PC-9 (cell line): ENCODE measurements around the gene HEPHL1. TPM values are rescaled to one million over a fixed set of nuclear protein-coding genes. Genes with fewer than 3 reads are reported as not detected.

Source experiments
- BruUV-seq: library from RNA; stranded (reverse); fragments of 400-500 nt; replicated peaks from 2 replicates; lab custom pipeline; 2021; lab: Mats Ljungman, UMichigan
- CTCF ChIA-PET: fragments of 300-600 bp; sonication (Branson Sonifier 250); formaldehyde crosslinking; loops from one replicate; lab custom pipeline; 2022; ENCODE audit warnings: antibody characterized with exemption; lab: Charles Lee
- POLR2A ChIA-PET: fragments of 300-600 bp; sonication (Branson Sonifier 250); formaldehyde crosslinking; loops from one replicate; lab custom pipeline; 2022; ENCODE audit warnings: antibody characterized with exemption; ENCODE audit not compliant: unreplicated experiment; lab: Charles Lee
- DNase-seq, 2 experiments: peaks; one replicate each; pipeline versions ENCODE4 v3.0.0 to v3.0.0-alpha.2; 2015 to 2022; ENCODE audit warnings: mixed read lengths in 1 of 2
- H2AFZ ChIP-seq: fragments of 200-600 bp; sonication (generic); 2 replicates; pipeline ENCODE4 v1.8.1; 2017; ENCODE audit warnings: antibody characterized with exemption
- H3F3A ChIP-seq: fragments of 200-600 bp; sonication (generic); 2 replicates; pipeline ENCODE4 v1.8.1; 2017; ENCODE audit warnings: antibody characterized with exemption, mild to moderate bottlenecking, low read depth; ENCODE audit not compliant: insufficient read depth
- H3K27ac ChIP-seq: fragments of 200-600 bp; sonication (generic); 2 replicates; pipeline ENCODE4 v1.6.1; 2016; ENCODE audit warnings: mixed run types
- H3K27me3 ChIP-seq: fragments of 200-600 bp; sonication (generic); 2 replicates; pipeline ENCODE4 v1.6.1; 2016; ENCODE audit warnings: low read depth, mixed run types; ENCODE audit not compliant: insufficient read depth
- H3K36me3 ChIP-seq: fragments of 200-600 bp; sonication (generic); 2 replicates; pipeline ENCODE4 v1.6.1; 2016; ENCODE audit warnings: low read depth, mixed run types
- H3K4me1 ChIP-seq: fragments of 200-600 bp; sonication (generic); replicated peaks from 2 replicates; pipeline ENCODE4 v1.6.1; 2016; ENCODE audit warnings: mixed run types; ENCODE audit not compliant: insufficient read depth
- H3K4me2 ChIP-seq: fragments of 200-600 bp; sonication (generic); 2 replicates; pipeline ENCODE4 v1.6.1; 2017; ENCODE audit warnings: mixed run types
- H3K4me3 ChIP-seq: fragments of 200-600 bp; sonication (generic); 2 replicates; pipeline ENCODE4 v1.6.1; 2016; ENCODE audit warnings: mixed run types
- H3K79me2 ChIP-seq: fragments of 200-600 bp; sonication (generic); 2 replicates; pipeline ENCODE4 v1.6.1; 2017; ENCODE audit warnings: low read depth, mixed run types
- H3K9me2 ChIP-seq: fragments of 200-600 bp; sonication (generic); 2 replicates; pipeline ENCODE4 v1.8.1; 2017; ENCODE audit warnings: mild to moderate bottlenecking; ENCODE audit not compliant: insufficient read depth
- H3K9me3 ChIP-seq: fragments of 200-600 bp; sonication (generic); 2 replicates; pipeline ENCODE4 v1.8.1; 2016; ENCODE audit warnings: low read depth; ENCODE audit not compliant: insufficient read depth
- H4K20me1 ChIP-seq: fragments of 200-600 bp; sonication (generic); 2 replicates; pipeline ENCODE4 v1.8.1; 2017; ENCODE audit not compliant: insufficient read depth
- CTCF ChIP-seq: fragments of 200-600 bp; sonication (generic); conservative IDR thresholded peaks from 2 replicates; pipeline ENCODE4 v1.6.1; 2017; ENCODE audit warnings: mixed run types, antibody characterized with exemption, mild to moderate bottlenecking, moderate library complexity
- EZH2 ChIP-seq: fragments of 200-600 bp; sonication (generic); IDR thresholded peaks from 2 replicates; pipeline ENCODE4 v1.8.0; 2017; ENCODE audit warnings: antibody characterized with exemption, low read depth
- intact Hi-C: fragments of 100-400 bp; cut with micrococcal nuclease; formaldehyde crosslinking; loops from one replicate; pipeline ENCODE4 v1.10.0; 2022; ENCODE audit not compliant: unreplicated experiment
- total RNA-seq: library from RNA; stranded (reverse); gene quantifications from 2 replicates; pipeline ENCODE4 v1.2.3, GENCODE V29; 2021

The HEPHL1 gene
- total RNA-seq, 1 experiment from 2014 or later = not detected

- no TSS peak for BruUV-seq
- H3F3A ChIP-seq = no peaks in the 10 kb centered on the region
- H3K79me2 ChIP-seq = no peaks in the 10 kb centered on the region
- CTCF ChIA-PET = no interaction called here
- no peak for TF ChIP-seq CTCF
- no peak for TF ChIP-seq EZH2
- no peaks in the 10 kb centered on the region for H4K20me1 ChIP-seq
- H2AFZ ChIP-seq = no peak overlapping the region
- H3K4me2 ChIP-seq = no peak overlapping the region
- no peak overlapping the region for H3K27ac ChIP-seq
- peaks cover 9% of the 10 kb centered on the region; the same call in 1 of the 2 replicates for H3K4me1 ChIP-seq
- no peak overlapping the region for H3K4me3 ChIP-seq
- H3K9me2 ChIP-seq = no peaks in the 10 kb centered on the region
- no peaks in the 10 kb centered on the region for H3K27me3 ChIP-seq
- POLR2A ChIA-PET = no interaction called here
- intact Hi-C loops = no loop called here
- no peaks in the 10 kb centered on the region for H3K9me3 ChIP-seq
- DNase-seq = no peak
- no peaks in the 10 kb centered on the region for H3K36me3 ChIP-seq
Observed at GRCh38 chr11:94007426-94007825, 13.7 kb upstream of the HEPHL1 start.

- Histone ChIP-seq H3K36me3 (no peaks in the 10 kb centered on the region), H3K4me1 (peaks cover 5% of the 10 kb centered on the region; the same call in 1 of the 2 replicates), H3F3A (no peaks in the 10 kb centered on the region), H3K9me2 (no peaks in the 10 kb centered on the region), H3K79me2 (no peaks in the 10 kb centered on the region), H4K20me1 (no peaks in the 10 kb centered on the region), H3K4me2 (no peak overlapping the region), H3K27ac (no peak overlapping the region), H2AFZ (no peak overlapping the region), H3K4me3 (no peak overlapping the region), H3K9me3 (no peaks in the 10 kb centered on the region), H3K27me3 (no peaks in the 10 kb centered on the region)
- CTCF ChIA-PET = no interaction called here
- DNase-seq = no peak
- TF ChIP-seq CTCF (no peak), EZH2 (no peak)
- intact Hi-C loops = no loop called here
- POLR2A ChIA-PET = no interaction called here
- no TSS peak for BruUV-seq
Observed at GRCh38 chr11:94007906-94008305, 13.2 kb upstream of the HEPHL1 start.

GRCh38 chr11:94010136-94010535 lies 11.0 kb upstream of the HEPHL1 start:
- CTCF ChIA-PET = no interaction called here
- no TSS peak for BruUV-seq
- H3K4me3 ChIP-seq = no peak overlapping the region

More at GRCh38 chr11:94010136-94010535, 11.0 kb upstream of the HEPHL1 start:
- H3K4me2 ChIP-seq = no peak overlapping the region
- no peaks in the 10 kb centered on the region for H3F3A ChIP-seq
- intact Hi-C loops = no loop called here
- no peaks in the 10 kb centered on the region for H3K36me3 ChIP-seq
- H2AFZ ChIP-seq = no peak overlapping the region; the same call in 1 of the 2 replicates
- H3K9me3 ChIP-seq = peaks cover 8% of the 10 kb centered on the region; the same call in 1 of the 2 replicates
- H3K79me2 ChIP-seq = no peaks in the 10 kb centered on the region
- TF ChIP-seq EZH2 = no peak
- TF ChIP-seq CTCF = no peak
- POLR2A ChIA-PET = no interaction called here
- H3K27ac ChIP-seq = no peak overlapping the region
- H4K20me1 ChIP-seq = no peaks in the 10 kb centered on the region
- peaks cover 5% of the 10 kb centered on the region; the same call in 1 of the 2 replicates for H3K4me1 ChIP-seq
- H3K9me2 ChIP-seq = no peaks in the 10 kb centered on the region
- H3K27me3 ChIP-seq = no peaks in the 10 kb centered on the region
- DNase-seq = no peak
